HG02970 (cell line): Measurements from ENCODE around the gene SPEM2.

Experiments used
- ATAC-seq: cut with Tn5 transposase; IDR thresholded peaks from one replicate; pipeline ENCODE4 v1.9.1; 2021; ENCODE audit warnings: mild to moderate bottlenecking, moderate library complexity, moderate number of reproducible peaks; ENCODE audit not compliant: unreplicated experiment, low FRiP score

SPEM2 gene

GRCh38 chr17:7425316-7425715 is at the start of gene SPEM2:
Gene SPEM2, plus strand, starts transcription at chr17:7425616. Its CDS starts 73 bp downstream, at chr17:7425689.
- no peak for ATAC-seq

DNA sequence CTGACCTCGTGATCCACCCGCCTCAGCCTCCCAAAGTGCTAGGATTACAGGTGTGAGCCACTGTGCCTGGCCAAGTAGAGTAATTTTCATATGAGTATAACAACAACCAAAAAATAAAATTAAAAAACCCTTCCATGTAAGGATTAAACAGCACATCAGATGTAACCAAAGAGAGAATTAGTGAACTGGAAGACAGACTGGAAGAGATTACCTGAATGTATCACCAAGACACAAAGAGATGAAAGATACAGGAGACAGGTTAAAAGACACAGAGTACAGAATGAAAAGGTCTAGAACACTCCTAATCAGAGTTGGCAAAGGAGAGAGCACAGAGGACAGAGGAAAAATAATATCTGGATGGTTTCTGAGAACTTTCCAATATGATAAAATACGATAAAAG is 46.3 kb upstream of the SPEM2 start:
- no peak for ATAC-seq

DNA sequence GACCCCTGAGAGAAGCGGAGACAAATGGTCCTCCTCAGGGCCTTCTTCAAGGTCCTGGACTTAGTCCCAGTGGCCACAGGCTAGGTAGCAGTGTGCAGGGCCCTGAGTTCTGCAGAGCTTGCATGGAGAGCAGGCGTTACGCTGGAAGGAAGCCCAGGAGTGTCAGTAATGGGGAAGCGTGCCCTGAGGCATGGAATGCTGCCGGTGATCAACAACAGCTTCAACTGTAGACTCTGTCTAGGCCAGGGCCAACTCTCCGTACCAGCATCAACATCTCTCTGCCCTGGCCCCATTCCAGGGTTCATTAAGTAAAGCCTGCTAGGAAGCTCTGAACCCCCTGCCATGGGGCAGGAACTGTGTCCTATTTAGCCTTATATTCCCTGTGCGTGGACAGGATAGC is 45.1 kb upstream of the SPEM2 start:
- ATAC-seq = no peak

DNA sequence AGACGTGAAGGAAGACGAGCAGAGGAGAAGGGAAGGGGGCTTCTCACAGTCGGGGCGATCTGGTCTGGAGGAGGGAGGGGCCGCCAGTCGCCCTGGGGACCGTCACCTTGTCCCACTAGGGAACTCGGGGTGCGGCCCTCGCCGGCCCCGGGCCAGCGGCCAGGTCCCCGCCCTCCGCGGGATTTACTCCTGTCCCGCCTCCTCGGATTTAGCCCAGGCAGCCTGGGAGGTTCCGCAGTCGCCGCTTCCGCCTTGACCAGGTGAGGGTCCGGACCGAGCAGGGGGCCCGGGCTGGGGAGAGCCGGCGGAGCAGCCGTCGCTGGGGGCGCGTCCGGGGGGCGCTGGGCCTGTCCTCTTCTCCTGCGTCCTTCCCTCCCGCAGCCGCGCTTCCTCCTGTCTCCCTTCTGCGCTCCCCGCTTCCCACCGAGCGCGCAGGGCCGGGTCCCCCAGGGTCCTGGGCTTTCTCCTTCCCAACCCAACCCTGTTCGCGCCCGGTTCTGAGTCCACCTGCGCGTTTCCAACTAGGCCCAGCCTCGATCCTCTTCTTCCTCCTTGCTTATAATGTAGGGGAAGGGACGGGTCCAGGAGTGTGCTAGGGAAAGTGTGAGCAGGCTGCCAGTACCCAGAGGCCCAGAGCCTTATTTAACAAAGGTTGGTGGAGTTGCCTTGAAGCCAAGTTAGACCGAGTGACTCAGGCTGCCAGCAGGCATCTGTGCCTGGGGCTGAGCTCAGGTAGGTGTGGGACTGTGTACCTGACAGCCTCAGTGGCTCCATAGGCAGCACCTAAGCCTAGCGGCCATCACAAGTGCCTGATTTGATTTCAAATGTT is 44.3 kb upstream of the SPEM2 start, which contains the start of gene TNK1:
TNK1 (plus strand) TSS at position 235 of the 829 bp plus-strand sequence. CDS start 1,838 bp downstream, outside the sequence.
- ATAC-seq = no peak

GRCh38 chr17:7382901-7383300 is 42.5 kb upstream of the SPEM2 start:
- ATAC-seq = no peak

DNA sequence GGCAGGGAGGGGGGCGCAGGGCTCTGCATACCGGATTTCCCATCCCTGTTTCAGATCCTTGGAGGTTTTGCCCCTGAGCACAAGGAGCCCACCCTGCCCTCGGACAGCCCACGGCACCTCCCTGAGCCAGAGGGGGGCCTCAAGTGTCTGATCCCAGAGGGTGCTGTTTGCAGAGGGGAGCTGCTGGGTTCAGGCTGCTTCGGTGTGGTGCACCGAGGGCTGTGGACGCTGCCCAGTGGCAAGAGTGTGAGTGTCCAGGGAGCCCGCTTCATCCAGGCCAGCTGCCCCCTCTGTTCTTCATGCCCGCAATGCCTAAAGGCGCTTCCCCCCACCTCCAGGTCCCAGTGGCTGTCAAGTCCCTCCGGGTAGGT is 42.1 kb upstream of the SPEM2 start:
- ATAC-seq = no peak

GRCh38 chr17:7383742-7384488 is 41.5 kb upstream of the SPEM2 start:
- ATAC-seq = peak; percentile 53

- ATAC-seq = no peak
Observed at GRCh38 chr17:7384489-7385081, 40.8 kb upstream of the SPEM2 start.

- ATAC-seq = no peak
Observed at GRCh38 chr17:7388856-7389255, 36.6 kb upstream of the SPEM2 start.

GRCh38 chr17:7389924-7390910 is 35.2 kb upstream of the SPEM2 start:
- ATAC-seq = no peak

GRCh38 chr17:7391307-7391706 is 34.1 kb upstream of the SPEM2 start:
- ATAC-seq = no peak

- no peak for ATAC-seq
Observed at GRCh38 chr17:7392696-7393612, 32.5 kb upstream of the SPEM2 start.

- ATAC-seq = peak; percentile 43
Observed at GRCh38 chr17:7393613-7394451, 31.6 kb upstream of the SPEM2 start.

DNA sequence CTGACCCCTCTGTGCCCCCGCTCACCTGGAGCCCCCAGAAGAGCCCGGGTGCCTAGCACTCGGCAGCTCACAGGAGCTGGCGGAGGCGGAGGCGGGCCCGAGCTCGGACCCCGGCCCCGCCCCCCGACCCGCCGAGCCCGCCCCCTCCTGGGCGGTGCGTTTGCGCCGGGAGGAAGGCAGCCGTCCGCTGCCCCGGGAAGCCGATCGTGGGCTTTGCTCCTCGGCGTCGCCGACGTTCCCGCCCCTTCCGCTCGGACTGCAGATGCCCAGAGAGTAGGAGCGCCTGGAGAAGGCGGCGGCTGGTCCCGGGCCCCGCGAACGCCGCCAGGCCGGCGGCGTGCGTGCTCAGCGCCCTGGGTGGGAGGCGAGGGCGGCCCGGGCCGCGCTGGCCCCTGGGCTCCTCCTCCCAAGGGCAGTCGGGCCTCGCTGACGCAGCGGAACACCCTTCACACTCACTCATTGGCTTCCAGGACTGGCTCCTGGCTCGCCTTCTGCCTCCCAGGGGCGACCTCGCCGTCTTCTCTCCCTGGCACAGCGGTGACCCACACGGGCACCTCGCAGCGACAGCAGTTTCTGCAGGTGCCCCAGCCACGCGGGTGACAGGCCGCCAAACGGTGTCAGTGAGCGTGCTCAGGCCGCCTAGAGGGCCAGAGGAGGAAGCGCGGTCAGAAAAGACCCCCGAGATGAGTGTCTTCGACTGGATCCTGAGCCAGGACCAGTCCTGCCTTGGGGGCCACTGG is 30.8 kb upstream of the SPEM2 start, which contains the start of gene PLSCR3:
PLSCR3 (minus strand) TSS at position 74 of the 740 bp plus-strand sequence. CDS start 415 bp downstream, outside the sequence.
- ATAC-seq = peak; percentile 78

GRCh38 chr17:7396147-7396546 is 29.3 kb upstream of the SPEM2 start:
- no peak for ATAC-seq

GRCh38 chr17:7398612-7399011 is 26.8 kb upstream of the SPEM2 start:
- no peak for ATAC-seq

GRCh38 chr17:7403043-7403726 is 22.2 kb upstream of the SPEM2 start:
- no peak for ATAC-seq
